ENCODE data around the gene GALNT10.

The GALNT10 gene

DNA sequence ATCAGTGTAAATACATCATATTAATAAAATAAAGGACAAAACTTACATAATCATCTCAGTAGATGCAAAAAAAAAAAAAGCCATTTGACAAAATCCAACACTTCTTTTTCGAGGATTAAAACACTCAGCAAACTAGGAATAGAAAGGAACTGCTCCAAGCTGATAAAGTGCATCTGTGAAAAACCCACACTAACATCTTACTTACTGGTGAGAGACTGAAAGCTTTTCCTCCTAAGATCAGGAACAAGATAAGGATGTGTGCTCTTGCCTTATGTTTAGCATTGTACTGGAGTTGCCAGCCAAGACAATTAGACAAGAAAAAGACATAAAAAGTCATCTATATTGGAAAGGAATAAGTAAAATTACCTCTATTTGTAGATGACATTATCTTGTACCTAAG lies 135.0 kb downstream of the GALNT10 start:
- TF ChIP-seq OSR1 (CRISPR knock-in tag; IDR thresholded peaks at IDR 0.05) (no peak), ZFP30 (CRISPR knock-in tag; IDR thresholded peaks at IDR 0.05) (no peak), PPARA (CRISPR knock-in tag; IDR thresholded peaks at IDR 0.05; ENCODE audit: borderline replicate concordance) (no peak), ARNTL (CRISPR knock-in tag; IDR thresholded peaks at IDR 0.05; ENCODE audit: borderline replicate concordance, low read depth) (no peak), ZNF565 (CRISPR knock-in tag; conservative IDR thresholded peaks at IDR 0.05; ENCODE audit: low read depth) (no peak), RARB (CRISPR knock-in tag; IDR thresholded peaks at IDR 0.05) (no peak), CSDC2 (CRISPR knock-in tag; IDR thresholded peaks at IDR 0.05) (no peak), ZNF70 (CRISPR knock-in tag; IDR thresholded peaks at IDR 0.05) (no peak), GLIS3 (CRISPR knock-in tag; IDR thresholded peaks at IDR 0.05) (no peak)
- TF ChIP-seq, protein P1, sequence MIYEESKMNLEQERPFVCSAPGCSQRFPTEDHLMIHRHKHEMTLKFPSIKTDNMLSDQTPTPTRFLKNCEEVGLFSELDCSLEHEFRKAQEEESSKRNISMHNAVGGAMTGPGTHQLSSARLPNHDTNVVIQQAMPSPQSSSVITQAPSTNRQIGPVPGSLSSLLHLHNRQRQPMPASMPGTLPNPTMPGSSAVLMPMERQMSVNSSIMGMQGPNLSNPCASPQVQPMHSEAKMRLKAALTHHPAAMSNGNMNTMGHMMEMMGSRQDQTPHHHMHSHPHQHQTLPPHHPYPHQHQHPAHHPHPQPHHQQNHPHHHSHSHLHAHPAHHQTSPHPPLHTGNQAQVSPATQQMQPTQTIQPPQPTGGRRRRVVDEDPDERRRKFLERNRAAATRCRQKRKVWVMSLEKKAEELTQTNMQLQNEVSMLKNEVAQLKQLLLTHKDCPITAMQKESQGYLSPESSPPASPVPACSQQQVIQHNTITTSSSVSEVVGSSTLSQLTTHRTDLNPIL (CRISPR knock-in tag; IDR thresholded peaks at IDR 0.05; ENCODE audit: low read depth): no peak
- TF ChIP-seq, protein P2, sequence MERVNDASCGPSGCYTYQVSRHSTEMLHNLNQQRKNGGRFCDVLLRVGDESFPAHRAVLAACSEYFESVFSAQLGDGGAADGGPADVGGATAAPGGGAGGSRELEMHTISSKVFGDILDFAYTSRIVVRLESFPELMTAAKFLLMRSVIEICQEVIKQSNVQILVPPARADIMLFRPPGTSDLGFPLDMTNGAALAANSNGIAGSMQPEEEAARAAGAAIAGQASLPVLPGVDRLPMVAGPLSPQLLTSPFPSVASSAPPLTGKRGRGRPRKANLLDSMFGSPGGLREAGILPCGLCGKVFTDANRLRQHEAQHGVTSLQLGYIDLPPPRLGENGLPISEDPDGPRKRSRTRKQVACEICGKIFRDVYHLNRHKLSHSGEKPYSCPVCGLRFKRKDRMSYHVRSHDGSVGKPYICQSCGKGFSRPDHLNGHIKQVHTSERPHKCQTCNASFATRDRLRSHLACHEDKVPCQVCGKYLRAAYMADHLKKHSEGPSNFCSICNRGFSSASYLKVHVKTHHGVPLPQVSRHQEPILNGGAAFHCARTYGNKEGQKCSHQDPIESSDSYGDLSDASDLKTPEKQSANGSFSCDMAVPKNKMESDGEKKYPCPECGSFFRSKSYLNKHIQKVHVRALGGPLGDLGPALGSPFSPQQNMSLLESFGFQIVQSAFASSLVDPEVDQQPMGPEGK (CRISPR knock-in tag; IDR thresholded peaks at IDR 0.05; ENCODE audit: borderline replicate concordance): no peak
- no peak for ATAC-seq

DNA sequence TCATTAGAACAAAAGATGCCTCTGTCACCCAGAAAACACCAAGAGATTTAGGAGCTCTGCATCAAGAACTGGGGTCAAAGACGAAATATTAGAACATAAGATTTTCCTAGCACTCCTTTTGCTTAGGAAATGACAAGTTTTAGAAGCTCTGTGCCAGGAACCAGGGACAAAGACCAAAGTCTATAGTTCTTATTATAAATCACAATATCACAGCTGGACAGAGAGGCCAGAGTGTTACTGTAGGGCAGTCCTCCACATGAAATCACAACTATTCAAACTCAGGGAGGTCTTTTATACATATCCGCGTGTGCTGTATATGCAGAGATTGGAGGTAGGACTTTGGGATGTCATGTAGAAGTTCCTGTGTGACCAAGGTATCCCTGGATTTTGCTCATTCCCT lies 138.5 kb downstream of the GALNT10 start:
- TF ChIP-seq GLIS3 (CRISPR knock-in tag; IDR thresholded peaks at IDR 0.05) (no peak), ZFP3 (CRISPR knock-in tag; IDR thresholded peaks at IDR 0.05) (no peak)
- no peak for ATAC-seq

DNA sequence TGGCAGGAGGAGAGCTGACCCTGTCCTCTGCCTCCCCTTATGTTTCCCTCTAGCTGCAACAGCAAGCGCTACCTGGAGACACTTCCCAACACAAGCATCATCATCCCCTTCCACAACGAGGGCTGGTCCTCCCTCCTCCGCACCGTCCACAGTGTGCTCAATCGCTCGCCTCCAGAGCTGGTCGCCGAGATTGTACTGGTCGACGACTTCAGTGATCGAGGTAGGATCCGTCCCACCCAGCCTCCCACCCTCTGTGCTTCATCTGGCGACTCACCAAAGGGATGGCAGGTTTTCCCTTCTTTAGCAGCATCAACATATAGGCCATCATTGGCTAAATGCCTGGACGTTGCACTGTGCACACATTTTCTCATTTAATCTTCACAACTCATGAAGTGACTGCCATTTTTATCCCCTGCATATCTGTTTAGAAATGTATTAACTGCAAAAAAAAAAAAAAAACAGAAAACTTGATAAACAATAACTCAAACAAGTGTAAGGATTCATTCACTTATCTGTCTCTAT lies 139.0 kb downstream of the GALNT10 start:
- no peak for ATAC-seq
- TF ChIP-seq TOX (CRISPR knock-in tag; IDR thresholded peaks at IDR 0.05; ENCODE audit: borderline replicate concordance): no peak
- TF ChIP-seq, protein P3, sequence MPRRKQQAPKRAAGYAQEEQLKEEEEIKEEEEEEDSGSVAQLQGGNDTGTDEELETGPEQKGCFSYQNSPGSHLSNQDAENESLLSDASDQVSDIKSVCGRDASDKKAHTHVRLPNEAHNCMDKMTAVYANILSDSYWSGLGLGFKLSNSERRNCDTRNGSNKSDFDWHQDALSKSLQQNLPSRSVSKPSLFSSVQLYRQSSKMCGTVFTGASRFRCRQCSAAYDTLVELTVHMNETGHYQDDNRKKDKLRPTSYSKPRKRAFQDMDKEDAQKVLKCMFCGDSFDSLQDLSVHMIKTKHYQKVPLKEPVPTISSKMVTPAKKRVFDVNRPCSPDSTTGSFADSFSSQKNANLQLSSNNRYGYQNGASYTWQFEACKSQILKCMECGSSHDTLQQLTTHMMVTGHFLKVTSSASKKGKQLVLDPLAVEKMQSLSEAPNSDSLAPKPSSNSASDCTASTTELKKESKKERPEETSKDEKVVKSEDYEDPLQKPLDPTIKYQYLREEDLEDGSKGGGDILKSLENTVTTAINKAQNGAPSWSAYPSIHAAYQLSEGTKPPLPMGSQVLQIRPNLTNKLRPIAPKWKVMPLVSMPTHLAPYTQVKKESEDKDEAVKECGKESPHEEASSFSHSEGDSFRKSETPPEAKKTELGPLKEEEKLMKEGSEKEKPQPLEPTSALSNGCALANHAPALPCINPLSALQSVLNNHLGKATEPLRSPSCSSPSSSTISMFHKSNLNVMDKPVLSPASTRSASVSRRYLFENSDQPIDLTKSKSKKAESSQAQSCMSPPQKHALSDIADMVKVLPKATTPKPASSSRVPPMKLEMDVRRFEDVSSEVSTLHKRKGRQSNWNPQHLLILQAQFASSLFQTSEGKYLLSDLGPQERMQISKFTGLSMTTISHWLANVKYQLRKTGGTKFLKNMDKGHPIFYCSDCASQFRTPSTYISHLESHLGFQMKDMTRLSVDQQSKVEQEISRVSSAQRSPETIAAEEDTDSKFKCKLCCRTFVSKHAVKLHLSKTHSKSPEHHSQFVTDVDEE (CRISPR knock-in tag; IDR thresholded peaks at IDR 0.05): no peak
- no peak for TF ChIP-seq ZNF70 (CRISPR knock-in tag; IDR thresholded peaks at IDR 0.05)
- TF ChIP-seq ZFP3 (CRISPR knock-in tag; IDR thresholded peaks at IDR 0.05): no peak
- no peak for TF ChIP-seq CSDC2 (CRISPR knock-in tag; IDR thresholded peaks at IDR 0.05)
- TF ChIP-seq, protein P2 (CRISPR knock-in tag; IDR thresholded peaks at IDR 0.05; ENCODE audit: borderline replicate concordance): no peak
- TF ChIP-seq TCF4 (CRISPR knock-in tag; IDR thresholded peaks at IDR 0.05; ENCODE audit: borderline replicate concordance): no peak
- no peak for TF ChIP-seq ZNF565 (CRISPR knock-in tag; conservative IDR thresholded peaks at IDR 0.05; ENCODE audit: low read depth)
- no peak for TF ChIP-seq ARNTL (CRISPR knock-in tag; IDR thresholded peaks at IDR 0.05; ENCODE audit: borderline replicate concordance, low read depth)
- TF ChIP-seq ZFP30 (CRISPR knock-in tag; IDR thresholded peaks at IDR 0.05): no peak
- TF ChIP-seq ZC3H10 (CRISPR knock-in tag; IDR thresholded peaks at IDR 0.05): no peak
- TF ChIP-seq, protein P4, sequence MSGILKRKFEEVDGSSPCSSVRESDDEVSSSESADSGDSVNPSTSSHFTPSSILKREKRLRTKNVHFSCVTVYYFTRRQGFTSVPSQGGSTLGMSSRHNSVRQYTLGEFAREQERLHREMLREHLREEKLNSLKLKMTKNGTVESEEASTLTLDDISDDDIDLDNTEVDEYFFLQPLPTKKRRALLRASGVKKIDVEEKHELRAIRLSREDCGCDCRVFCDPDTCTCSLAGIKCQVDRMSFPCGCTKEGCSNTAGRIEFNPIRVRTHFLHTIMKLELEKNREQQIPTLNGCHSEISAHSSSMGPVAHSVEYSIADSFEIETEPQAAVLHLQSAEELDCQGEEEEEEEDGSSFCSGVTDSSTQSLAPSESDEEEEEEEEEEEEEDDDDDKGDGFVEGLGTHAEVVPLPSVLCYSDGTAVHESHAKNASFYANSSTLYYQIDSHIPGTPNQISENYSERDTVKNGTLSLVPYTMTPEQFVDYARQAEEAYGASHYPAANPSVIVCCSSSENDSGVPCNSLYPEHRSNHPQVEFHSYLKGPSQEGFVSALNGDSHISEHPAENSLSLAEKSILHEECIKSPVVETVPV (CRISPR knock-in tag; IDR thresholded peaks at IDR 0.05): no peak
- no peak for TF ChIP-seq BACH2 (CRISPR knock-in tag; IDR thresholded peaks at IDR 0.05; ENCODE audit: borderline replicate concordance)
- TF ChIP-seq ESRRG (CRISPR knock-in tag; IDR thresholded peaks at IDR 0.05): no peak
